ENCODE results near the gene HSPA1B.
"Not testable (repeated sequence)": the region's sequence is repeated elsewhere in the genome, so short reads cannot be mapped to it uniquely, and the experiment has no call there.

GRCh38 chr6:31839779-31840126 lies 12.2 kb downstream of the HSPA1B start:
- TF ChIP-seq CTCF (IDR thresholded peaks at IDR 0.05; ENCODE audit: low read depth, low read length); POLR2A (IDR thresholded peaks at IDR 0.05; ENCODE audit: extremely low read depth, insufficient read length); MYC (IDR thresholded peaks at IDR 0.05; ENCODE audit: low read depth, low read length): not testable (repeated sequence)
- TF ChIP-seq, protein P1, sequence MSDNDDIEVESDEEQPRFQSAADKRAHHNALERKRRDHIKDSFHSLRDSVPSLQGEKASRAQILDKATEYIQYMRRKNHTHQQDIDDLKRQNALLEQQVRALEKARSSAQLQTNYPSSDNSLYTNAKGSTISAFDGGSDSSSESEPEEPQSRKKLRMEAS (IDR thresholded peaks at IDR 0.05; ENCODE audit: low read depth, low read length) = not testable (repeated sequence)

Measured in NB4 (cell line).